ENCODE data around the gene NAV2. TPM values are rescaled to one million over a fixed set of nuclear protein-coding genes. Genes with fewer than 3 reads are reported as not detected.

The NAV2 gene
- total RNA-seq, 1 experiment from 2014 or later, result 46.3 TPM

- Mint-ChIP-seq H3K36me3 (ENCODE audit: insufficient read depth in 1 of 3, low read depth in 3 of 3) (peaks cover 31 to 53% (median 52%) of the 10 kb centered on the region in 3 experiments; a peak in 6 of 7 replicates), H3K9me3 (no peaks in the 10 kb centered on the region), H3K4me1 (no peaks in the 10 kb centered on the region), H3K27ac (peak overlapping the region in 1 of 3 experiments; percentile 3; a peak in 1 of 7 replicates), H3K4me3 (no peak overlapping the region), H3K27me3 (ENCODE audit: low read depth) (no peaks in the 10 kb centered on the region)
- Histone ChIP-seq H2BK12ac (ENCODE audit: insufficient read length, low read depth, low read length) (no peak overlapping the region), H3K23me2 (ENCODE audit: insufficient read length, low read depth, low read length, poor library complexity, severe bottlenecking) (no peaks in the 10 kb centered on the region), H4K91ac (ENCODE audit: insufficient read length, low read depth, low read length) (no peak overlapping the region), H3K9ac (ENCODE audit: extremely low read depth, insufficient read length, low read length) (no peak overlapping the region), H2BK120ac (ENCODE audit: low read depth, low read length, poor library complexity, severe bottlenecking) (no peak overlapping the region), H3K4ac (ENCODE audit: low read depth, low read length) (no peak overlapping the region), H3T11ph (ENCODE audit: low read length) (no peak overlapping the region), H3K4me1 (ENCODE audit: insufficient read depth, low read length) (no peaks in the 10 kb centered on the region), H3K23ac (ENCODE audit: insufficient read length, low read depth, low read length) (no peak overlapping the region), H3K79me1 (ENCODE audit: insufficient read depth, low read depth, low read length, poor library complexity, severe bottlenecking) (no peaks in the 10 kb centered on the region), H4K5ac (ENCODE audit: insufficient read length, low read depth, low read length) (no peak overlapping the region), H3K9me3 (ENCODE audit: control insufficient read depth, low read depth, low read length) (no peaks in the 10 kb centered on the region), H3K79me2 (ENCODE audit: insufficient read depth, low read length) (no peaks in the 10 kb centered on the region), H3K18ac (ENCODE audit: insufficient read length, low read depth, low read length) (no peak overlapping the region), H3K27me3 (ENCODE audit: insufficient read depth, low read length) (no peaks in the 10 kb centered on the region), H3K4me2 (ENCODE audit: insufficient read depth, insufficient read length, low read length) (no peak overlapping the region), H2BK5ac (ENCODE audit: insufficient read length, low read length) (no peak overlapping the region), H2AFZ (ENCODE audit: low read length) (no peak overlapping the region), H4K20me1 (ENCODE audit: control insufficient read depth, insufficient read depth, insufficient read length) (no peaks in the 10 kb centered on the region), H2BK15ac (ENCODE audit: low read depth, low read length) (no peak overlapping the region), H3K27ac (ENCODE audit: insufficient read length, low read depth, low read length) (no peak overlapping the region), H3K56ac (ENCODE audit: insufficient read length, low read depth, low read length) (no peak overlapping the region), H3K14ac (ENCODE audit: insufficient read depth, low read length) (no peak overlapping the region), H2AK5ac (ENCODE audit: insufficient read length, low read length) (no peak overlapping the region), H2BK20ac (ENCODE audit: low read depth, low read length, poor library complexity, severe bottlenecking) (no peak overlapping the region), H4K8ac (replicated peaks; ENCODE audit: insufficient read length, low read depth, low read length) (no peak overlapping the region)
- no peak for DNase-seq
- TF ChIP-seq CTCF (conservative IDR thresholded peaks at IDR 0.05), result no peak
- WGBS (ENCODE audit: extremely low coverage, insufficient read length, low lambda C conversion rate), result no CpG with 5 or more reads among the region's 15 CpGs
These were observed 405.6 kb downstream of the NAV2 start for GRCh38 chr11:20118209-20118608.
